HG02678 (cell line): Measurements from ENCODE around the gene PTPRM.
A peak's percentile ranks its signal among the peaks of the same experiment; 100 is the strongest.

Source experiments
- ATAC-seq: cut with Tn5 transposase; IDR thresholded peaks from one replicate; pipeline ENCODE4 v1.9.1; 2021; ENCODE audit warnings: mild to moderate bottlenecking, moderate library complexity; ENCODE audit not compliant: unreplicated experiment

The PTPRM gene

GRCh38 chr18:7566567-7567473 is at the start of gene PTPRM:
Gene PTPRM (plus strand): TSS chr18:7567316. CDS start chr18:7567819, 503 bp downstream.
- ATAC-seq, result peak; percentile 94

- no peak for ATAC-seq
Observed at GRCh38 chr18:7517852-7518251, 49.3 kb upstream of the PTPRM start.

GRCh38 chr18:7520200-7520785 is 46.8 kb upstream of the PTPRM start:
- no peak for ATAC-seq

- no peak for ATAC-seq
Observed at GRCh38 chr18:7521226-7521856, 45.8 kb upstream of the PTPRM start.

GRCh38 chr18:7523772-7524171 is 43.3 kb upstream of the PTPRM start:
- no peak for ATAC-seq

GRCh38 chr18:7524786-7525185 is 42.3 kb upstream of the PTPRM start:
- no peak for ATAC-seq

- ATAC-seq, result no peak
Observed at GRCh38 chr18:7532942-7533341, 34.2 kb upstream of the PTPRM start.

GRCh38 chr18:7535436-7536205 is 31.5 kb upstream of the PTPRM start:
- ATAC-seq, result no peak

GRCh38 chr18:7537145-7537544 is 30.0 kb upstream of the PTPRM start:
- no peak for ATAC-seq

GRCh38 chr18:7541835-7542234 is 25.3 kb upstream of the PTPRM start:
- no peak for ATAC-seq

GRCh38 chr18:7544686-7545085 is 22.4 kb upstream of the PTPRM start:
- no peak for ATAC-seq

GRCh38 chr18:7545734-7546133 is 21.4 kb upstream of the PTPRM start:
- no peak for ATAC-seq

GRCh38 chr18:7548221-7548620 is 18.9 kb upstream of the PTPRM start:
- no peak for ATAC-seq

GRCh38 chr18:7548721-7549120 is 18.4 kb upstream of the PTPRM start:
- no peak for ATAC-seq

GRCh38 chr18:7557973-7558372 is 9.1 kb upstream of the PTPRM start:
- no peak for ATAC-seq

- no peak for ATAC-seq
Observed at GRCh38 chr18:7558769-7559168, 8.3 kb upstream of the PTPRM start.

GRCh38 chr18:7559709-7560319 is 7.3 kb upstream of the PTPRM start:
- no peak for ATAC-seq

GRCh38 chr18:7561909-7562460 is 5.1 kb upstream of the PTPRM start:
- ATAC-seq, result no peak

- ATAC-seq, result no peak
Observed at GRCh38 chr18:7562491-7562890, 4.6 kb upstream of the PTPRM start.

GRCh38 chr18:7565677-7566076 is 1.4 kb upstream of the PTPRM start:
- no peak for ATAC-seq

GRCh38 chr18:7566244-7566566 is 911 bp upstream of the PTPRM start:
- ATAC-seq, result no peak
